Breast epithelium (tissue), 3 donors: ENCODE results near the gene NCK2.

ENCODE experiments used
- CTCF ChIP-seq, 3 donors: fragments of 450-650 bp; IDR thresholded peaks; one replicate each; pipeline ENCODE4 v1.5.1; 2016 to 2017; ENCODE audit warnings: antibody characterized with exemption in 3 of 3, mild to moderate bottlenecking in 3 of 3, moderate library complexity in 3 of 3
- POLR2A ChIP-seq: fragments of 450-650 bp; IDR thresholded peaks from one replicate; pipeline ENCODE4 v1.6.1; 2016; ENCODE audit warnings: antibody characterized with exemption, mild to moderate bottlenecking, moderate library complexity
- POLR2AphosphoS5 ChIP-seq, 3 donors: sonication (generic); formaldehyde crosslinking; IDR thresholded peaks; one replicate each; pipeline ENCODE4 v1.6.1; 2017; ENCODE audit warnings: antibody characterized with exemption in 3 of 3

GRCh38 chr2:105847056-105847455, 102.3 kb downstream of the NCK2 start:
- TF ChIP-seq POLR2AphosphoS5 (IDR thresholded peaks at IDR 0.05) (no peak), CTCF (IDR thresholded peaks at IDR 0.05) (no peak), POLR2A (no peak)
